ENCODE results near the gene C2CD2L. TPM values are rescaled to one million over a fixed set of nuclear protein-coding genes. Genes with fewer than 3 reads are reported as not detected.

C2CD2L gene
- total and polyA plus RNA-seq, 10 of the 15 experiments (the other 5 are each of a cell fraction or from before 2014, with no cell fraction given): 0.21 to 9.6 (median 5.1) TPM

GRCh38 chr11:119095066-119095880 lies 11.9 kb upstream of the C2CD2L start (continued):
- TF ChIP-seq RB1 (IDR thresholded peaks at IDR 0.05; ENCODE audit: borderline replicate concordance) (peak; percentile 76), ATF7 (IDR thresholded peaks at IDR 0.05; ENCODE audit: low read depth) (0 out of 2 replicates have a peak, but pooled peaks have one; percentile 46), TCF7 (IDR thresholded peaks at IDR 0.05; ENCODE audit: borderline replicate concordance) (no peak; the same call in 1 of the 2 replicates), MTA2 (IDR thresholded peaks at IDR 0.05; ENCODE audit: low read depth) (no peak), GATAD2B (conservative IDR thresholded peaks at IDR 0.05; ENCODE audit: low read depth) (peak; percentile 80), BCL11A (IDR thresholded peaks at IDR 0.05; ENCODE audit: low read depth, low read length) (0 out of 2 replicates have a peak, but pooled peaks have one; percentile 30), EGR1 (IDR thresholded peaks at IDR 0.05; ENCODE audit: borderline replicate concordance in 1 of 2, low read depth in 2 of 2, low read length in 2 of 2) (peak in 1 of 2 experiments; percentile 42; a peak in 1 of 3 replicates), TBL1XR1 (IDR thresholded peaks at IDR 0.05; ENCODE audit: low read depth, low read length) (no peak; the same call in 1 of the 2 replicates), USF2 (IDR thresholded peaks at IDR 0.05; ENCODE audit: borderline replicate concordance, low read depth, low read length) (no peak), PAX5 (IDR thresholded peaks at IDR 0.05; ENCODE audit: borderline replicate concordance, low read depth, low read length) (no peak), MLLT1 (IDR thresholded peaks at IDR 0.05) (peak; percentile 88), CEBPB (IDR thresholded peaks at IDR 0.05; ENCODE audit: borderline replicate concordance in 1 of 2, low read depth in 2 of 2, low read length in 2 of 2) (no peak), CHD4 (IDR thresholded peaks at IDR 0.05) (no peak), NRF1 (conservative IDR thresholded peaks at IDR 0.05; ENCODE audit: low read depth, low read length) (0 out of 2 replicates have a peak, but pooled peaks have one; percentile 0), SUZ12 (IDR thresholded peaks at IDR 0.05; ENCODE audit: unreplicated experiment) (no peak), MTA3 (IDR thresholded peaks at IDR 0.05; ENCODE audit: borderline replicate concordance, low read length) (no peak; the same call in 1 of the 2 replicates), NFYB (IDR thresholded peaks at IDR 0.05; ENCODE audit: insufficient read depth, low read depth, low read length) (peak; percentile 100), PML (IDR thresholded peaks at IDR 0.05; ENCODE audit: low read length) (peak; percentile 100), HDGF (IDR thresholded peaks at IDR 0.05) (no peak; the same call in 1 of the 2 replicates), E4F1 (IDR thresholded peaks at IDR 0.05; ENCODE audit: borderline replicate concordance, partially characterized antibody) (peak; percentile 68), BCLAF1 (IDR thresholded peaks at IDR 0.05) (no peak)
